ENCODE results near the gene NXPE3.

DNA sequence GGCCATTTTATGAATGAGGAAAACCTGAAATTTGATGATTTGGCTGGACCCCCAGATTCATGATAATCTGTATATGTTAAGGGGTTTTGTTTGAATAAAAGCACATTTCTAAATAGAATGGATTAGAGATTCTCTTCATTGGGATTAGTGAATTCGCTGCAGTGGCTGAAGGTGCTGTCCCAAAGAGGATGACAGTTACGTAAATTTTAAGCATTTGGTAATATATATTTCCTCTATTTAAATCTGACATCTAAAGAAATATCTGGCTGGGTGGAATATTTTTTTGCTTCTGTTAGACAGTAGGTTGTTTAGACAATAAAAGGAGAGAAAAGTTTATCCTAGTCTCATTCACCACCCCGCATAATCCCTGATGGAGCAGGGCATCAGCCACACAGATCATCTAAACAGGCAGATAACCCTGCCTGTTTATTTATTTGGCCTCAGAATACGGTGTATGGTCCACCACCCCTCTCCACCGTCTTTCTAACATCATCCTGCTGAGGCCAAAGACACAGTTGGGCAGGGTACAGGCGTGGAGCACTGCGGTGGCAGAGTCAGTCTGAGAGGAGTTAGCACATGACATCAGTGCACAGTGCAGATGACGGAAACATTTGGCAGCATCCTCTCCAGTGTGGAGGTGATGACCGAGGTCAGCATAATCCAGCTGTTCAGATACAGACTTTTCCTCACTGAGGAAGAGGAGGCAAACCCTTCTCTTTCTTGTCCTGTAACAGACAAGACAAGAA is 49.9 kb downstream of the NXPE3 start:
- TF ChIP-seq, protein P1, sequence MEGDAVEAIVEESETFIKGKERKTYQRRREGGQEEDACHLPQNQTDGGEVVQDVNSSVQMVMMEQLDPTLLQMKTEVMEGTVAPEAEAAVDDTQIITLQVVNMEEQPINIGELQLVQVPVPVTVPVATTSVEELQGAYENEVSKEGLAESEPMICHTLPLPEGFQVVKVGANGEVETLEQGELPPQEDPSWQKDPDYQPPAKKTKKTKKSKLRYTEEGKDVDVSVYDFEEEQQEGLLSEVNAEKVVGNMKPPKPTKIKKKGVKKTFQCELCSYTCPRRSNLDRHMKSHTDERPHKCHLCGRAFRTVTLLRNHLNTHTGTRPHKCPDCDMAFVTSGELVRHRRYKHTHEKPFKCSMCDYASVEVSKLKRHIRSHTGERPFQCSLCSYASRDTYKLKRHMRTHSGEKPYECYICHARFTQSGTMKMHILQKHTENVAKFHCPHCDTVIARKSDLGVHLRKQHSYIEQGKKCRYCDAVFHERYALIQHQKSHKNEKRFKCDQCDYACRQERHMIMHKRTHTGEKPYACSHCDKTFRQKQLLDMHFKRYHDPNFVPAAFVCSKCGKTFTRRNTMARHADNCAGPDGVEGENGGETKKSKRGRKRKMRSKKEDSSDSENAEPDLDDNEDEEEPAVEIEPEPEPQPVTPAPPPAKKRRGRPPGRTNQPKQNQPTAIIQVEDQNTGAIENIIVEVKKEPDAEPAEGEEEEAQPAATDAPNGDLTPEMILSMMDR (IDR thresholded peaks at IDR 0.05): no peak
- peak; percentile 28 to 79 (median 31) for TF ChIP-seq POLR2AphosphoS5 (IDR thresholded peaks at IDR 0.05)
- TF ChIP-seq POLR2A (IDR thresholded peaks at IDR 0.05): no peak
